Endothelial cell of umbilical vein (primary cell): ENCODE data around the gene DAO. TPM values are rescaled to one million over a fixed set of nuclear protein-coding genes. Genes with fewer than 3 reads are reported as not detected.

ENCODE experiments used
- BruUV-seq: library from RNA; stranded (reverse); fragments of 400-500 nt; replicated peaks from 2 replicates; lab custom pipeline; 2021; lab: Mats Ljungman, UMichigan
- CTCF ChIA-PET: fragments of 300-600, 350-600 bp; sonication (Branson Sonifier 250); formaldehyde crosslinking; loops from one replicate; lab custom pipeline; 2021; ENCODE audit warnings: antibody characterized with exemption, inconsistent platforms; lab: Charles Lee
- POLR2A ChIA-PET: fragments of 300-600, 350-600 bp; sonication (Branson Sonifier 250); formaldehyde crosslinking; loops from one replicate; lab custom pipeline; 2021; ENCODE audit warnings: antibody characterized with exemption, inconsistent platforms; lab: Charles Lee
- DNase-seq: peaks from one replicate; pipeline ENCODE4 v3.0.0-alpha.2; 2011; ENCODE audit warnings: low read depth, low spot score
- FAIRE-seq: peaks from 2 replicates; lab custom pipeline; 2011; peaks lifted over from hg19 to GRCh38; lab: Jason Lieb, UNC
- H2AFZ ChIP-seq: 2 replicates; pipeline ENCODE4 v1.6.0; 2012; ENCODE audit warnings: low read depth, low read length, control low read depth, inconsistent platforms
- H3K27ac ChIP-seq: 2 replicates; pipeline ENCODE4 v1.5.1; 2011; ENCODE audit warnings: low read depth, mild to moderate bottlenecking, control low read depth, low read length, moderate library complexity; ENCODE audit not compliant: insufficient read depth
- H3K27me3 ChIP-seq, 2 experiments: 2 replicates each; pipeline versions ENCODE4 v1.6.0 to v1.6.1; 2011; ENCODE audit warnings: low read length in 2 of 2, mixed read lengths in 1 of 2; ENCODE audit not compliant: control insufficient read depth in 2 of 2, insufficient read depth in 2 of 2
- H3K36me3 ChIP-seq, 2 experiments: 2 replicates in 1 of 2; 3 replicates in 1 of 2; pipeline ENCODE4 v1.5.1; 2011; ENCODE audit warnings: low read length in 2 of 2, mild to moderate bottlenecking in 1 of 2, moderate library complexity in 1 of 2; ENCODE audit not compliant: control insufficient read depth in 2 of 2, insufficient read depth in 2 of 2; ENCODE audit errors: extremely low read depth in 1 of 2
- H3K4me1 ChIP-seq: 3 replicates; pipeline ENCODE4 v1.5.1; 2011; ENCODE audit warnings: mild to moderate bottlenecking, low read length; ENCODE audit not compliant: control insufficient read depth, insufficient read depth; ENCODE audit errors: extremely low read depth
- H3K4me2 ChIP-seq: 2 replicates; pipeline ENCODE4 v1.6.1; 2011; ENCODE audit warnings: low read length, control low read depth, mixed read lengths; ENCODE audit not compliant: insufficient read depth
- H3K4me3 ChIP-seq, 3 experiments: fragments of 200-600 bp in 1 of 3; sonication (generic), shearing (Covaris generic) in 1 of 3; replicated peaks in 1 of 3; 2 replicates each; pipeline ENCODE4 v1.5.1; 2011 to 2016; ENCODE audit warnings: control low read depth in 3 of 3, low read length in 3 of 3, mild to moderate bottlenecking in 2 of 3, inconsistent platforms in 1 of 3, low read depth in 1 of 3, moderate library complexity in 1 of 3; ENCODE audit not compliant: insufficient read depth in 1 of 3
- H3K79me2 ChIP-seq: 2 replicates; pipeline ENCODE4 v1.6.0; 2012; ENCODE audit warnings: low read length, inconsistent platforms; ENCODE audit not compliant: control insufficient read depth, insufficient read depth
- H3K9ac ChIP-seq: replicated peaks from 2 replicates; pipeline ENCODE3; 2011; ENCODE audit warnings: low read length, control low read depth; ENCODE audit not compliant: insufficient read depth; ENCODE audit errors: extremely low read depth
- H3K9me1 ChIP-seq: replicated peaks from 3 replicates; pipeline ENCODE4 v1.6.0; 2011; ENCODE audit warnings: mild to moderate bottlenecking, low read length; ENCODE audit not compliant: control insufficient read depth, insufficient read depth; ENCODE audit errors: extremely low read depth
- H3K9me3 ChIP-seq: replicated peaks from 2 replicates; pipeline ENCODE4 v1.5.1; 2012; ENCODE audit warnings: low read length, inconsistent platforms; ENCODE audit not compliant: control insufficient read depth, insufficient read depth
- H4K20me1 ChIP-seq: replicated peaks from 2 replicates; pipeline ENCODE3; 2011; ENCODE audit warnings: mild to moderate bottlenecking, low read length; ENCODE audit not compliant: control insufficient read depth, insufficient read depth; ENCODE audit errors: extremely low read depth
- EZH2 ChIP-seq: IDR thresholded peaks from 2 replicates; pipeline ENCODE4 v1.6.1; 2012; ENCODE audit warnings: borderline replicate concordance, low read depth, mild to moderate bottlenecking, moderate library complexity, low read length, inconsistent platforms; ENCODE audit not compliant: severe bottlenecking
- FOS ChIP-seq: IDR thresholded peaks from 2 replicates; pipeline ENCODE4 v1.6.1; 2011; ENCODE audit warnings: mild to moderate bottlenecking, low read length, moderate library complexity, borderline replicate concordance; ENCODE audit not compliant: insufficient read depth
- GATA2 ChIP-seq: IDR thresholded peaks from 2 replicates; pipeline ENCODE4 v1.7.0; 2011; ENCODE audit warnings: low read depth, mild to moderate bottlenecking, moderate library complexity, mixed read lengths, low read length; ENCODE audit not compliant: insufficient read length, insufficient read depth
- JUN ChIP-seq: IDR thresholded peaks from 2 replicates; pipeline ENCODE4 v1.6.1; 2011; ENCODE audit warnings: borderline replicate concordance, low read depth; ENCODE audit not compliant: insufficient read length, insufficient read depth
- MYC ChIP-seq: IDR thresholded peaks from one replicate; pipeline ENCODE4 v1.6.1; 2011; ENCODE audit warnings: mild to moderate bottlenecking, low read depth, low read length
- POLR2A ChIP-seq: IDR thresholded peaks from 2 replicates; pipeline ENCODE4 v1.6.1; 2012; ENCODE audit warnings: low read depth, mild to moderate bottlenecking, control low read depth, low read length
- POLR2AphosphoS5 ChIP-seq: IDR thresholded peaks from 2 replicates; pipeline ENCODE4 v1.6.1; 2012; ENCODE audit warnings: low read depth, mild to moderate bottlenecking, control low read depth, low read length, moderate library complexity; ENCODE audit not compliant: insufficient read depth
- dilution Hi-C: fragments of 300-500 bp; cut with MboI; formaldehyde crosslinking; loops from one replicate; pipeline ENCODE4 v1.15.0; 2019; ENCODE audit warnings: low sequenced_read_pairs; ENCODE audit not compliant: extremely low pct_ligation_motif_present
- intact Hi-C: fragments of 100-400 bp; cut with micrococcal nuclease; formaldehyde crosslinking; loops from one replicate; pipeline ENCODE4 v1.10.0; 2022
- polyA plus RNA-seq, 4 experiments: library from polyadenylated mRNA; depleted of rRNA in 3 of 4; stranded (reverse) in 3 of 4; unstranded in 1 of 4; fragments of >200 nt; gene quantifications; 2 replicates each; pipeline versions ENCODE4 v1.2.1 to v1.2.3, GENCODE V29; 2011 to 2012; ENCODE audit warnings: missing spikeins in 1 of 4
- total RNA-seq: library from RNA; stranded (reverse); gene quantifications from 2 replicates; pipeline ENCODE4 v1.2.3, GENCODE V29; 2021
- TF ChIP-seq, protein P1 (sequence below), 2 donors: IDR thresholded peaks; 1 replicate in 1 of 2; 2 replicates in 1 of 2; pipeline ENCODE4 v1.5.1; 2011; ENCODE audit warnings: low read length in 2 of 2, mild to moderate bottlenecking in 2 of 2, moderate library complexity in 2 of 2, control low read depth in 1 of 2, inconsistent platforms in 1 of 2, low read depth in 1 of 2; ENCODE audit not compliant: insufficient read depth in 1 of 2; ENCODE audit errors: extremely low read depth in 1 of 2
- TF ChIP-seq, protein P2 (sequence below): IDR thresholded peaks from 2 replicates; pipeline ENCODE4 v1.6.1; 2011; ENCODE audit not compliant: insufficient read depth, insufficient read length

Gene DAO
- total and polyA plus RNA-seq, 2 donors (not counting 3 experiments of a cell fraction or from before 2014, with no cell fraction given) = not detected

DNA sequence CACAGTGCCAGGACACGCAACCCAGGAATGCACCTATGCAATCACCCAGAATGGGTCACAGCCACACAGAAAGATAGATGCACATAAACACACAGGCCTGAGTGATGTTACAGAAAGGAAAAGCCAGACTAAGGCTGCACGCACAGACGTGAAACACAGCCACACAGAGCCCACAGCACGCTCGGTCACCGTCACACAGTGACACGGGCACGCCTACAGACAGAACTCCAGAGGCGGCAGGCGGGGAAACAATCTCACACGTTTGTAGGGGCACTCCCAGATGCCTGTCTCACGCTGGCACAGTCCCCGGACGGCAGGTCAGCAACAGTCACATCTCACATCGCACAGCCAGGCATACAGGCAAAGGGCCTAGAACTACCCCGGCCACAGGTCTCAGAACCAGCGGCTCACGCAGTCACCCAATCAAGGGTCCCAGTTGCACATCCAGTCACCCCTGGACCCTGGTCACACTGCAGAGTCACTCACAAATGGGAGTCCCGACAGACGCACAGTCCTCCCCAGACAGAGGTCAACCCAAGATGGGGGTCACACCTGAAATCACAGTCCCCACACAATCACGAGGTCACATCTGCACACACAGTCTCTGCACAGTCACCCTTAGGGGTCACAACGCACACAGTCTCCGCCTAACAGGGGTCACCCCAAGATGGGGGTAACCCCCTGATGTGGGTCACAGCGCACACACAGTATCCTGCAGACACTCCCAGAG, 23.3 kb upstream of the DAO start:
- H3K27ac ChIP-seq = peak overlapping the region; percentile 98
- no peaks in the 10 kb centered on the region for H3K9me3 ChIP-seq
- peaks cover 46% of the 10 kb centered on the region for H3K4me1 ChIP-seq
- no peaks in the 10 kb centered on the region for H3K9me1 ChIP-seq
- H4K20me1 ChIP-seq = no peaks in the 10 kb centered on the region
- DNase-seq = peak; percentile 49
- H3K4me3 ChIP-seq = peak overlapping the region; percentile 0 to 74 (median 60)
- no peak overlapping the region for H2AFZ ChIP-seq
- ChIA-PET POLR2A (interaction anchor here (1.3 kb wide), 1 partner anchor 30 kb away, joined by 8 read pairs; no protein-coding TSS in a partner anchor), CTCF (interaction anchor here (0.9 to 2.6 kb wide), 2 partner anchors 53 to 192 kb away, joined by 6 to 14 read pairs; no protein-coding TSS in a partner anchor)
- dilution Hi-C loops (no loop called here), intact Hi-C loops (no loop called here)
- H3K27me3 ChIP-seq = no peaks in the 10 kb centered on the region
- peak overlapping the region; percentile 75 for H3K9ac ChIP-seq
- BruUV-seq = no TSS peak
- no peaks in the 10 kb centered on the region for H3K36me3 ChIP-seq
- peak; percentile 66 for FAIRE-seq
- TF ChIP-seq GATA2 (no peak), POLR2AphosphoS5 (peak; percentile 17), POLR2A (peak; percentile 22), JUN (no peak), MYC (no peak), EZH2 (no peak), FOS (no peak)
- TF ChIP-seq, protein P1, sequence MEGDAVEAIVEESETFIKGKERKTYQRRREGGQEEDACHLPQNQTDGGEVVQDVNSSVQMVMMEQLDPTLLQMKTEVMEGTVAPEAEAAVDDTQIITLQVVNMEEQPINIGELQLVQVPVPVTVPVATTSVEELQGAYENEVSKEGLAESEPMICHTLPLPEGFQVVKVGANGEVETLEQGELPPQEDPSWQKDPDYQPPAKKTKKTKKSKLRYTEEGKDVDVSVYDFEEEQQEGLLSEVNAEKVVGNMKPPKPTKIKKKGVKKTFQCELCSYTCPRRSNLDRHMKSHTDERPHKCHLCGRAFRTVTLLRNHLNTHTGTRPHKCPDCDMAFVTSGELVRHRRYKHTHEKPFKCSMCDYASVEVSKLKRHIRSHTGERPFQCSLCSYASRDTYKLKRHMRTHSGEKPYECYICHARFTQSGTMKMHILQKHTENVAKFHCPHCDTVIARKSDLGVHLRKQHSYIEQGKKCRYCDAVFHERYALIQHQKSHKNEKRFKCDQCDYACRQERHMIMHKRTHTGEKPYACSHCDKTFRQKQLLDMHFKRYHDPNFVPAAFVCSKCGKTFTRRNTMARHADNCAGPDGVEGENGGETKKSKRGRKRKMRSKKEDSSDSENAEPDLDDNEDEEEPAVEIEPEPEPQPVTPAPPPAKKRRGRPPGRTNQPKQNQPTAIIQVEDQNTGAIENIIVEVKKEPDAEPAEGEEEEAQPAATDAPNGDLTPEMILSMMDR (IDR thresholded peaks at IDR 0.05; ENCODE audit: extremely low read depth in 1 of 2, insufficient read depth in 1 of 2, low read depth in 1 of 2, low read length in 2 of 2) = no peak
- TF ChIP-seq, protein P2, sequence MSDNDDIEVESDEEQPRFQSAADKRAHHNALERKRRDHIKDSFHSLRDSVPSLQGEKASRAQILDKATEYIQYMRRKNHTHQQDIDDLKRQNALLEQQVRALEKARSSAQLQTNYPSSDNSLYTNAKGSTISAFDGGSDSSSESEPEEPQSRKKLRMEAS = no peak
- H3K79me2 ChIP-seq = peaks cover 25% of the 10 kb centered on the region
- peak overlapping the region; percentile 38 for H3K4me2 ChIP-seq
